Fibroblast of lung (primary cell): Measurements from ENCODE around the gene CRACDL. TPM values are rescaled to one million over a fixed set of nuclear protein-coding genes. Genes with fewer than 3 reads are reported as not detected.

Experiments used
- DNase-seq, 2 donors: peaks; one replicate each; pipeline versions ENCODE4 v3.0.0 to v3.0.0-alpha.2; 2010; ENCODE audit warnings: low read depth in 2 of 2
- H2AFZ ChIP-seq: 2 replicates; pipeline ENCODE4 v1.5.1; 2012; ENCODE audit warnings: low read length, control low read depth, inconsistent platforms
- H3K27ac ChIP-seq: 2 replicates; pipeline ENCODE4 v1.5.1; 2011; ENCODE audit warnings: low read length, control low read depth; ENCODE audit not compliant: insufficient read depth
- H3K27me3 ChIP-seq: 2 replicates; pipeline ENCODE4 v1.5.1; 2011; ENCODE audit warnings: mild to moderate bottlenecking, low read length; ENCODE audit not compliant: control insufficient read depth, insufficient read depth
- H3K36me3 ChIP-seq: 2 replicates; pipeline ENCODE4 v1.5.1; 2011; ENCODE audit warnings: low read length; ENCODE audit not compliant: control insufficient read depth, insufficient read depth
- H3K4me1 ChIP-seq: 2 replicates; pipeline ENCODE4 v1.5.1; 2011; ENCODE audit warnings: low read length; ENCODE audit not compliant: control insufficient read depth, insufficient read depth; ENCODE audit errors: extremely low read depth
- H3K4me2 ChIP-seq: 2 replicates; pipeline ENCODE4 v1.5.1; 2011; ENCODE audit warnings: low read length, control low read depth; ENCODE audit not compliant: insufficient read depth; ENCODE audit errors: extremely low read depth
- H3K4me3 ChIP-seq, 4 experiments: fragments of 200-600 bp in 1 of 4; sonication (generic) in 1 of 4; replicated peaks in 1 of 4; 2 replicates each; pipeline ENCODE4 v1.5.1; 2011 to 2016; ENCODE audit warnings: low read length in 4 of 4, low read depth in 3 of 4, mild to moderate bottlenecking in 3 of 4, control low read depth in 2 of 4, inconsistent platforms in 1 of 4, mixed read lengths in 1 of 4; ENCODE audit not compliant: insufficient read depth in 1 of 4; ENCODE audit errors: control extremely low read depth in 1 of 4
- H3K79me2 ChIP-seq: 2 replicates; pipeline ENCODE4 v1.5.1; 2012; ENCODE audit warnings: mild to moderate bottlenecking, low read length, inconsistent platforms; ENCODE audit not compliant: control insufficient read depth, insufficient read depth
- H3K9ac ChIP-seq: 2 replicates; pipeline ENCODE4 v1.5.1; 2011; ENCODE audit warnings: mild to moderate bottlenecking, low read length, control low read depth; ENCODE audit not compliant: insufficient read depth
- H3K9me3 ChIP-seq: 2 replicates; pipeline ENCODE4 v1.5.1; 2012; ENCODE audit warnings: low read depth, low read length; ENCODE audit not compliant: control insufficient read depth, insufficient read depth
- H4K20me1 ChIP-seq: 2 replicates; pipeline ENCODE4 v1.5.1; 2011; ENCODE audit warnings: low read length; ENCODE audit not compliant: control insufficient read depth, insufficient read depth; ENCODE audit errors: extremely low read depth
- EZH2 ChIP-seq: IDR thresholded peaks from 2 replicates; pipeline ENCODE4 v1.5.1; 2012; ENCODE audit warnings: low read length, control low read depth, mild to moderate bottlenecking; ENCODE audit errors: missing control alignments
- polyA plus RNA-seq, 2 donors: library from polyadenylated mRNA; depleted of rRNA in 1 of 2; stranded (reverse) in 1 of 2; unstranded in 1 of 2; fragments of >200 nt; gene quantifications; 2 replicates each; pipeline ENCODE4 v1.2.1, GENCODE V29; 2011 to 2012; ENCODE audit warnings: missing spikeins in 1 of 2
- total RNA-seq: library from RNA; depleted of rRNA; stranded (reverse); fragments of >200 nt; gene quantifications from 2 replicates; pipeline ENCODE4 v1.2.1, GENCODE V29; 2014
- TF ChIP-seq, protein P1 (sequence below), 2 donors: IDR thresholded peaks in 1 of 2; conservative IDR thresholded peaks in 1 of 2; 1 replicate in 1 of 2; 2 replicates in 1 of 2; pipeline ENCODE4 v1.5.1; 2011 to 2012; ENCODE audit warnings: low read length in 2 of 2, control low read depth in 1 of 2, inconsistent platforms in 1 of 2, low read depth in 1 of 2, mild to moderate bottlenecking in 1 of 2

The CRACDL gene
- total and polyA plus RNA-seq, 2 donors (not counting 1 experiment from before 2014, with no cell fraction given): not detected

DNA sequence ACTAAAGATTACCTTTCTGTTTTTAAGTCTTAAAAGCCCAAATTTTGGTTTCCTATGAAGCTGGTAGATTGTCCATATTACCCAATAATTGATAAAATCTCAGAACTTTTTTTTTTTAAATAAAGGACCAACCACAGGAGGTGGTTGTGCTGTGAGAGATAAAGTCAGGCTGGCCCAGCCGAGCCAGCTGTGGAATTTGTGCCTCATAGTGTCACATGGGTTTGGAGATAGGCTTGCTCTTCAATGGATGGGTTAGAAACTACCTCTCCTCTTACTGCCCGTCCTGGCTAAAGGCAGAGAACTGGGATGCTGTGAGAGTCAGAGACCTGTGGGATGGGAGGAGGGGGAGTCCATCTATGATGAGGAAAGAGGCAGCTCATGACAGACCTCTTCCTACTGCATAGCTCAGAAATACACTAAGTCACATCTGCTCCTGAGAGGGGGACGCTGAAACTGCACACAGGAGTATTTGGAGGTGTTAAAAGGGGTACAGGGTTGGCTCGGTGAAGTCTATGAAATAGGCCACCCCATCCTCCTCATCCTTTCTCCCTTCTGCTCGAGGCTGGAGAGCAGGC is 105.4 kb downstream of the CRACDL start:
- no peaks in the 10 kb centered on the region for H3K36me3 ChIP-seq
- H3K4me1 ChIP-seq: no peaks in the 10 kb centered on the region
- H3K27me3 ChIP-seq: peaks cover 4% of the 10 kb centered on the region
- no peak overlapping the region for H3K4me2 ChIP-seq
- DNase-seq: no peak
- H3K4me3 ChIP-seq: no peak overlapping the region
- no peak overlapping the region for H2AFZ ChIP-seq
- H4K20me1 ChIP-seq: no peaks in the 10 kb centered on the region
- H3K27ac ChIP-seq: no peak overlapping the region
- H3K9ac ChIP-seq: no peak overlapping the region
- TF ChIP-seq, protein P1, sequence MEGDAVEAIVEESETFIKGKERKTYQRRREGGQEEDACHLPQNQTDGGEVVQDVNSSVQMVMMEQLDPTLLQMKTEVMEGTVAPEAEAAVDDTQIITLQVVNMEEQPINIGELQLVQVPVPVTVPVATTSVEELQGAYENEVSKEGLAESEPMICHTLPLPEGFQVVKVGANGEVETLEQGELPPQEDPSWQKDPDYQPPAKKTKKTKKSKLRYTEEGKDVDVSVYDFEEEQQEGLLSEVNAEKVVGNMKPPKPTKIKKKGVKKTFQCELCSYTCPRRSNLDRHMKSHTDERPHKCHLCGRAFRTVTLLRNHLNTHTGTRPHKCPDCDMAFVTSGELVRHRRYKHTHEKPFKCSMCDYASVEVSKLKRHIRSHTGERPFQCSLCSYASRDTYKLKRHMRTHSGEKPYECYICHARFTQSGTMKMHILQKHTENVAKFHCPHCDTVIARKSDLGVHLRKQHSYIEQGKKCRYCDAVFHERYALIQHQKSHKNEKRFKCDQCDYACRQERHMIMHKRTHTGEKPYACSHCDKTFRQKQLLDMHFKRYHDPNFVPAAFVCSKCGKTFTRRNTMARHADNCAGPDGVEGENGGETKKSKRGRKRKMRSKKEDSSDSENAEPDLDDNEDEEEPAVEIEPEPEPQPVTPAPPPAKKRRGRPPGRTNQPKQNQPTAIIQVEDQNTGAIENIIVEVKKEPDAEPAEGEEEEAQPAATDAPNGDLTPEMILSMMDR (conservative IDR thresholded peaks at IDR 0.05 in 1 of 2, IDR thresholded peaks at IDR 0.05 in 1 of 2; ENCODE audit: low read depth in 1 of 2, low read length in 2 of 2): no peak
- no peak for TF ChIP-seq EZH2
- no peaks in the 10 kb centered on the region for H3K79me2 ChIP-seq
- H3K9me3 ChIP-seq: no peaks in the 10 kb centered on the region

DNA sequence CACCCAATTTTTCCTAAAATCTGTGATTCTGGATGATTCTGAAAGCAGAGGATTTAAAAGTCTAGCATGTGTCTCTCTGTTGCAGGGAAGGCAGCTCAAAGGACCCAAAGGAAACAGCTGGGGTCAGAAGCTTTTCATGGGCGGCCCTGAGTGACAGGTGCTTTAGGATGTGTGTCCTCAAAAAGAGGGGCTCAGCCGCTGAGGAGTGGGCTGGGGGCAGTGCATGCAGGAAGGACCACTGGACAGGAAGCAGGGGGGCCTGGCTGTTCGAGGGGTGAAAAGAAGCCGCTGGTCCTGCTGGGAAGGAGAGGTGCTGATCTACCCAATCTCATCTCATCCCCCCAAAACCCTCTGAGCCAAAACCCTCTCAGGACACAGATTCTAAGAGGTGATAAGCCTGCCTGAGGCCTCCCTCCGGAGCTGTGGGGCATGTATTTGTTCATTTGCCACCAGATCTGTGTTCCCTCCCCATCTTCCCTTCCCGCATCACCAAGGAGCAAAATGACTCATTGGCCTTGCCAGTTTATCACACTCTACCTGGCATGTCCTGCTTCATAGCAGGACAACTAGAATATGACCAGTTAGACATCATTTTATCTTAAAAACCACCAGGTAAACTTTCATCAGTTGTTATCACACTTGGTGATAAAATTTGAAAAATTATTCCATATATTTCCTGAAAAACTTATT is 106.3 kb downstream of the CRACDL start:
- Histone ChIP-seq H3K9me3 (no peaks in the 10 kb centered on the region), H3K27me3 (peaks cover 4% of the 10 kb centered on the region), H3K4me3 (no peak overlapping the region), H2AFZ (no peak overlapping the region), H3K27ac (no peak overlapping the region), H4K20me1 (no peaks in the 10 kb centered on the region), H3K4me1 (no peaks in the 10 kb centered on the region), H3K79me2 (no peaks in the 10 kb centered on the region), H3K36me3 (no peaks in the 10 kb centered on the region), H3K4me2 (no peak overlapping the region), H3K9ac (no peak overlapping the region)
- TF ChIP-seq, protein P1 (conservative IDR thresholded peaks at IDR 0.05 in 1 of 2, IDR thresholded peaks at IDR 0.05 in 1 of 2; ENCODE audit: low read depth in 1 of 2, low read length in 2 of 2): no peak
- TF ChIP-seq EZH2: no peak
- no peak for DNase-seq

DNA sequence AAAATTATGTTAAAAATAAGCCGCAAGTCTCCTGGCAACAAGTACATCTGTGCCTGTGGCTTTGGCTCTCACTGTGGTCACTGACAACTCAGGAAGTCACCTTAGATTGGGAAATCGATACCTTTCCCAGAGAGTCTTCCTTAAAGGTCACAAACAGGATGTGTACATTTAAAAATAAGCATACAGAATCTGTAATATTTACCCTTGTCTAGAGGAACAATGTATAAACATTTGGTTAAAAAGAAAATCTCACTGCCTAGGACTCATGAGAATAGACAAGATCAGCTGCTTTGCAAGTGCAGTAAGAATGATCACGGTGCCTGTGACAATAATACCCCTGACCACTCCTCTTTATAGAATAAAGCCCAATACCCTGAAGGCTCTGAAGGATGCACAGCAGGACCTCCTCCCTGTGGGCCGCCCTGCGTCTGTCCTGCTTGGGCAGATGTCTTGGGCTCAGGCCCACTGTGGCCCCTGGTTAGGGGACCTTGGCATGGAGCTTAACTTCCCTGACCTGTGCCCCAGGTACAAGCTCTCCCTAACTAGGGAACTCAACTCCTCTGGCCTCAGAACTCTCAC is 107.1 kb downstream of the CRACDL start:
- no peak overlapping the region for H3K4me3 ChIP-seq
- H3K4me1 ChIP-seq: no peaks in the 10 kb centered on the region
- H4K20me1 ChIP-seq: no peaks in the 10 kb centered on the region
- H3K9ac ChIP-seq: no peak overlapping the region
- no peaks in the 10 kb centered on the region for H3K9me3 ChIP-seq
- no peaks in the 10 kb centered on the region for H3K79me2 ChIP-seq
- H2AFZ ChIP-seq: no peak overlapping the region
- H3K36me3 ChIP-seq: no peaks in the 10 kb centered on the region
- no peak for DNase-seq
- TF ChIP-seq, protein P1 (conservative IDR thresholded peaks at IDR 0.05 in 1 of 2, IDR thresholded peaks at IDR 0.05 in 1 of 2; ENCODE audit: low read depth in 1 of 2, low read length in 2 of 2): no peak
- TF ChIP-seq EZH2: no peak
- H3K27me3 ChIP-seq: peaks cover 4% of the 10 kb centered on the region
- H3K27ac ChIP-seq: no peak overlapping the region
- H3K4me2 ChIP-seq: no peak overlapping the region
